CD4-positive, CD25-positive, alpha-beta regulatory T cell (primary cell): Measurements from ENCODE around the gene SORBS1. TPM values are rescaled to one million over a fixed set of nuclear protein-coding genes. Genes with fewer than 3 reads are reported as not detected.

Source experiments
- ATAC-seq, 2 donors: fragments of 150-1000 bp; cut with Tn5 transposase; one replicate each; pipeline ENCODE4 v1.10.0; 2021; ENCODE audit warnings: low read depth in 2 of 2, moderate number of reproducible peaks in 2 of 2, moderate library complexity in 1 of 2
- DNase-seq, 3 donors: peaks; one replicate each; pipeline versions ENCODE4 v3.0.0 to v3.0.0-alpha.2; 2012 to 2022; ENCODE audit warnings: mixed read lengths in 1 of 3
- H3K27ac ChIP-seq: one replicate; pipeline ENCODE4 v1.7.0; 2013; ENCODE audit warnings: mild to moderate bottlenecking, low read length; ENCODE audit not compliant: insufficient read depth, poor library complexity, severe bottlenecking
- H3K27me3 ChIP-seq: one replicate; pipeline ENCODE4 v1.7.0; 2013; ENCODE audit warnings: low read length; ENCODE audit not compliant: control insufficient read depth, insufficient read depth
- H3K36me3 ChIP-seq: one replicate; pipeline ENCODE4 v1.7.0; 2013; ENCODE audit warnings: mild to moderate bottlenecking, low read length, moderate library complexity; ENCODE audit not compliant: control insufficient read depth, insufficient read depth
- H3K4me1 ChIP-seq: 2 replicates; pipeline ENCODE4 v1.7.0; 2013; ENCODE audit warnings: mild to moderate bottlenecking, low read length; ENCODE audit not compliant: insufficient read depth, control insufficient read depth, poor library complexity, severe bottlenecking
- H3K4me3 ChIP-seq: one replicate; pipeline ENCODE4 v1.7.0; 2013; ENCODE audit warnings: low read depth, mild to moderate bottlenecking, low read length, moderate library complexity
- H3K9me3 ChIP-seq, 2 experiments: 1 replicate in 1 of 2; 2 replicates in 1 of 2; pipeline ENCODE4 v1.7.0; 2013; ENCODE audit warnings: low read length in 2 of 2, mild to moderate bottlenecking in 1 of 2, moderate library complexity in 1 of 2; ENCODE audit not compliant: control insufficient read depth in 2 of 2
- H3K27ac Mint-ChIP-seq, 3 donors: one replicate each; pipeline ENCODE4 v1.8.0; 2020 to 2022; ENCODE audit warnings: mild to moderate bottlenecking in 3 of 3, mixed read lengths in 3 of 3, moderate library complexity in 2 of 3
- H3K27me3 Mint-ChIP-seq: one replicate; pipeline ENCODE4 v1.8.0; 2022; ENCODE audit warnings: mild to moderate bottlenecking, mixed read lengths
- H3K36me3 Mint-ChIP-seq: one replicate; pipeline ENCODE4 v1.8.0; 2020; ENCODE audit warnings: mixed read lengths
- H3K4me1 Mint-ChIP-seq, 4 donors: one replicate each; pipeline ENCODE4 v1.8.0; 2020 to 2022; ENCODE audit warnings: mixed read lengths in 4 of 4, mild to moderate bottlenecking in 1 of 4
- H3K4me3 Mint-ChIP-seq, 4 donors: one replicate each; pipeline ENCODE4 v1.8.0; 2020 to 2022; ENCODE audit warnings: mild to moderate bottlenecking in 4 of 4, mixed read lengths in 4 of 4, moderate library complexity in 3 of 4
- H3K9me3 Mint-ChIP-seq, 7 donors: one replicate each; pipeline ENCODE4 v1.8.0; 2020 to 2022; ENCODE audit warnings: mixed read lengths in 7 of 7, mild to moderate bottlenecking in 3 of 7, moderate library complexity in 2 of 7
- polyA plus RNA-seq, 4 donors: library from polyadenylated mRNA; unstranded; fragments of 300-500 nt; fragmentation: Illumina TruSeq; gene quantifications; one replicate each; pipeline ENCODE4 v1.2.3, GENCODE V29; 2021
- total RNA-seq: library from RNA; stranded (reverse); gene quantifications from one replicate; pipeline ENCODE4 v1.2.3, GENCODE V29; 2022

SORBS1 gene
- 3.7 TPM for total RNA-seq
- under 1 TPM; 0.31 to 0.45 (median 0.35) TPM for polyA plus RNA-seq

GRCh38 chr10:95561177-95561863 lies at the start of gene SORBS1:
Gene SORBS1 (minus strand): TSS chr10:95561371. CDS start chr10:95441135, 120,236 bp downstream.
- Mint-ChIP-seq H3K4me3 (peak within 1 kb of the TSS; percentile 95 to 100 (median 99)), H3K9me3 (no peaks in the 10 kb centered on the region), H3K27ac (peak within 1 kb of the TSS; percentile 89 to 98 (median 95)), H3K36me3 (no peaks in the 10 kb centered on the region), H3K27me3 (peaks cover 27% of the 10 kb centered on the region), H3K4me1 (peaks cover 5 to 19% (median 8%) of the 10 kb centered on the region in 4 donors)
- H3K36me3 ChIP-seq = no peaks in the 10 kb centered on the region
- peak; percentile 97 for ATAC-seq
- no peaks in the 10 kb centered on the region for H3K9me3 ChIP-seq
- H3K27ac ChIP-seq = peak within 1 kb of the TSS; percentile 47
- DNase-seq = peak; percentile 81 to 93 (median 83)
- peaks cover 5% of the 10 kb centered on the region for H3K4me1 ChIP-seq
- H3K4me3 ChIP-seq = peak within 1 kb of the TSS; percentile 78
- peaks cover 3% of the 10 kb centered on the region for H3K27me3 ChIP-seq

DNA sequence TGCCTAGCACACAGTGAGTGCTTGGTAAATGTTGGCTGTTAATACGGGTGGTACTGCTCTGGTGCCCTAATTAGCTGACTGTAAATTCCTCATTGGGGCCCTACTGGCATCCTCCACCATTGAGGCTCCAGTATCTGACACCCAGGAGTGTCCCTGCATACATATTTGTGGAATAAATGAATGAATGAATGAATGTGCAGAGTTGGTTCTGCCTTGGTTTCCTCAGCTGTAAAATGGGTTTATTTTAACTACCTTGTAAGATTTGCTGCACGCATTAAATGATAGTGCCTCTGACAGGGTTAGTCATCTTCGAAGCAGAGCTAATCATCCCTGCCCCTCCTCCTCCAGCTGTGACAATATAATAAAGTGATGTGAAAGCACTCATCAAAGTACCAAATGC lies 49.6 kb upstream of the SORBS1 start:
- ATAC-seq (no peak), DNase-seq (no peak)
- H3K4me1 ChIP-seq = no peaks in the 10 kb centered on the region
- Mint-ChIP-seq H3K27ac (no peak overlapping the region), H3K9me3 (peaks cover 0 to 1% (median 0%) of the 10 kb centered on the region in 7 donors), H3K4me3 (no peak overlapping the region), H3K36me3 (peaks cover 59% of the 10 kb centered on the region), H3K27me3 (no peaks in the 10 kb centered on the region), H3K4me1 (peaks cover 0 to 3% (median 0%) of the 10 kb centered on the region in 4 donors)
- H3K9me3 ChIP-seq = no peaks in the 10 kb centered on the region
- no peak overlapping the region for H3K27ac ChIP-seq
- H3K36me3 ChIP-seq = peaks cover 87% of the 10 kb centered on the region
- no peaks in the 10 kb centered on the region for H3K27me3 ChIP-seq
- H3K4me3 ChIP-seq = no peak overlapping the region

- no peaks in the 10 kb centered on the region for H3K9me3 ChIP-seq
- DNase-seq (no peak), ATAC-seq (no peak)
- H3K27me3 ChIP-seq = no peaks in the 10 kb centered on the region
- Mint-ChIP-seq H3K9me3 (peaks cover 0 to 1% (median 0%) of the 10 kb centered on the region in 7 donors), H3K4me3 (no peak overlapping the region), H3K27me3 (no peaks in the 10 kb centered on the region), H3K4me1 (no peaks in the 10 kb centered on the region), H3K36me3 (peaks cover 33% of the 10 kb centered on the region), H3K27ac (no peak overlapping the region)
- H3K4me3 ChIP-seq = no peak overlapping the region
- peaks cover 50% of the 10 kb centered on the region for H3K36me3 ChIP-seq
- H3K27ac ChIP-seq = no peak overlapping the region
- H3K4me1 ChIP-seq = no peaks in the 10 kb centered on the region
Measured at GRCh38 chr10:95606922-95607321, 45.8 kb upstream of the SORBS1 start.

DNA sequence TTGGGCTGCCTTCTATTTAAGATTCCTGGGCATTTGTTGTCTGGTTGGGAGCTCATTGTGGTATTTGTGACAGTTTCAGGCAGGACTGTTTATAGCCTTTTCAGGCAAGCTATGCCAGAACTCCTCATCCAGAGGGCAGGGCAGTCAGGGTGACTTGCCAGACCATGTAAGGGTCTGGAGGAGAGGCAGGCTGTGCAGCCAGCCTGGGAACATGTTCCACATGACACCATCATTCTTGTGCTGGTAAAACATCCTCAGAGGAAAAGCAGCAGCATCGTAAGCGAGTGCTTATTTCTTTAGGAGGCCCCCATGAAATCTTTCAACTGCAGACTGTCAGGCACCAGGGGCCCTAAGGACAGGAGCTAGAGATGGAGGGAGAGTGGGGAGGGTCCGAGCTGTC lies 44.0 kb upstream of the SORBS1 start:
- H3K27ac Mint-ChIP-seq = peak overlapping the region in 2 of 3 donors; percentile 17 to 20
- H3K4me3 ChIP-seq = no peak overlapping the region
- no peaks in the 10 kb centered on the region for H3K4me1 Mint-ChIP-seq
- peaks cover 33% of the 10 kb centered on the region for H3K36me3 ChIP-seq
- ATAC-seq (no peak), DNase-seq (no peak)
- H3K9me3 Mint-ChIP-seq = peaks cover 0 to 1% (median 0%) of the 10 kb centered on the region in 7 donors
- no peak overlapping the region for H3K4me3 Mint-ChIP-seq
- H3K27me3 ChIP-seq = no peaks in the 10 kb centered on the region
- no peak overlapping the region for H3K27ac ChIP-seq
- H3K36me3 Mint-ChIP-seq = peaks cover 21% of the 10 kb centered on the region
- H3K4me1 ChIP-seq = no peaks in the 10 kb centered on the region
- H3K9me3 ChIP-seq = no peaks in the 10 kb centered on the region
- no peaks in the 10 kb centered on the region for H3K27me3 Mint-ChIP-seq

DNA sequence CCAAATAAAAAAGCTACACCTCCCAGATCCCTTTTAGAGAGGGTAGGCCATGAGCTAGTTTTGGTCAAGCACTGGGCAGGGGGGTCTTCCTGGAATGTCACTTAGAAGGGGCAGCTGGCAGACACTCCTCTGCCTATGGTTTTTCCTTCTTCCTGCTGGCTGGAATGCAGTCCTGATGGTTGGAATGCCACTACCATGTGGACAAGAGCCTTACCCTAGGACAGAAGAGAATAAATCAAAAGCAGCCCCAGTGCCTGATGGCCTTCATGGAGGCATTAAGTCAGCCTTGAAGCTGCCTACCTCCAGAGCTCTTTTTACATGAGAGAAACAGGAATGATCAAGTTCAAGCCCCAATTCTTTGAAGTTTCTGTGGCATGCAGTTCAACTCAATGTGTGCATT lies 43.5 kb upstream of the SORBS1 start:
- ATAC-seq (no peak), DNase-seq (no peak)
- Histone ChIP-seq H3K27ac (no peak overlapping the region), H3K4me1 (no peaks in the 10 kb centered on the region), H3K36me3 (peaks cover 30% of the 10 kb centered on the region), H3K9me3 (no peaks in the 10 kb centered on the region), H3K27me3 (no peaks in the 10 kb centered on the region), H3K4me3 (no peak overlapping the region)
- peak overlapping the region in 1 of 3 donors; percentile 63 for H3K27ac Mint-ChIP-seq
- no peaks in the 10 kb centered on the region for H3K27me3 Mint-ChIP-seq
- no peak overlapping the region for H3K4me3 Mint-ChIP-seq
- no peaks in the 10 kb centered on the region for H3K9me3 Mint-ChIP-seq
- H3K36me3 Mint-ChIP-seq = peaks cover 18% of the 10 kb centered on the region
- H3K4me1 Mint-ChIP-seq = no peaks in the 10 kb centered on the region

GRCh38 chr10:95602382-95602781 lies 41.2 kb upstream of the SORBS1 start:
- no peak overlapping the region for H3K4me3 Mint-ChIP-seq
- Histone ChIP-seq H3K27ac (no peak overlapping the region), H3K4me3 (no peak overlapping the region), H3K27me3 (no peaks in the 10 kb centered on the region), H3K36me3 (peaks cover 15% of the 10 kb centered on the region), H3K9me3 (no peaks in the 10 kb centered on the region), H3K4me1 (no peaks in the 10 kb centered on the region)
- DNase-seq = no peak
- H3K27me3 Mint-ChIP-seq = peaks cover 6% of the 10 kb centered on the region
- no peaks in the 10 kb centered on the region for H3K4me1 Mint-ChIP-seq
- peak overlapping the region in 1 of 3 donors; percentile 41 for H3K27ac Mint-ChIP-seq
- ATAC-seq = no peak
- H3K9me3 Mint-ChIP-seq = no peaks in the 10 kb centered on the region
- peaks cover 4% of the 10 kb centered on the region for H3K36me3 Mint-ChIP-seq

- no peak overlapping the region for H3K4me3 ChIP-seq
- DNase-seq = peak in 2 of 3 donors; percentile 25 to 68
- H3K27me3 ChIP-seq = no peaks in the 10 kb centered on the region
- no peak overlapping the region for H3K27ac Mint-ChIP-seq
- no peaks in the 10 kb centered on the region for H3K9me3 Mint-ChIP-seq
- no peak overlapping the region for H3K27ac ChIP-seq
- H3K4me1 Mint-ChIP-seq = no peaks in the 10 kb centered on the region
- peaks cover 3% of the 10 kb centered on the region for H3K36me3 ChIP-seq
- no peaks in the 10 kb centered on the region for H3K4me1 ChIP-seq
- peaks cover 3% of the 10 kb centered on the region for H3K36me3 Mint-ChIP-seq
- no peak overlapping the region for H3K4me3 Mint-ChIP-seq
- no peaks in the 10 kb centered on the region for H3K9me3 ChIP-seq
- ATAC-seq = no peak
- H3K27me3 Mint-ChIP-seq = peaks cover 7% of the 10 kb centered on the region
Measured at GRCh38 chr10:95601116-95601719, 40.0 kb upstream of the SORBS1 start.

- H3K9me3 Mint-ChIP-seq = no peaks in the 10 kb centered on the region
- no peak overlapping the region for H3K27ac Mint-ChIP-seq
- Histone ChIP-seq H3K27ac (no peak overlapping the region), H3K4me1 (no peaks in the 10 kb centered on the region), H3K27me3 (no peaks in the 10 kb centered on the region), H3K9me3 (no peaks in the 10 kb centered on the region), H3K36me3 (no peaks in the 10 kb centered on the region), H3K4me3 (no peak overlapping the region)
- no peak overlapping the region for H3K4me3 Mint-ChIP-seq
- ATAC-seq = no peak
- H3K36me3 Mint-ChIP-seq = no peaks in the 10 kb centered on the region
- DNase-seq = no peak
- no peaks in the 10 kb centered on the region for H3K4me1 Mint-ChIP-seq
- H3K27me3 Mint-ChIP-seq = peaks cover 11% of the 10 kb centered on the region
Measured at GRCh38 chr10:95600158-95600557, 39.0 kb upstream of the SORBS1 start.
